Measurements from ENCODE around the gene MDC1. TPM values are rescaled to one million over a fixed set of nuclear protein-coding genes. Genes with fewer than 3 reads are reported as not detected.

MDC1 gene
- polyA plus RNA-seq, 1 donor (not counting 4 experiments of a cell fraction or from before 2014, with no cell fraction given): 6.9 TPM

- no peak for TF ChIP-seq EZH2 (IDR thresholded peaks at IDR 0.05; ENCODE audit: low read length)
- Histone ChIP-seq H3K27ac (ENCODE audit: control insufficient read depth, insufficient read depth, low read length) (peak overlapping the region; percentile 98), H3K27me3 (ENCODE audit: control insufficient read depth, extremely low read depth, insufficient read depth, low read length) (no peaks in the 10 kb centered on the region), H3K9ac (ENCODE audit: control insufficient read depth, extremely low read depth, insufficient read depth, low read length) (peak overlapping the region; percentile 84), H4K20me1 (ENCODE audit: control insufficient read depth, extremely low read depth, insufficient read depth, low read length) (peaks cover 2% of the 10 kb centered on the region), H3K4me3 (ENCODE audit: control insufficient read depth in 2 of 3, extremely low read depth in 1 of 3, insufficient read depth in 2 of 3, low read depth in 1 of 3, low read length in 3 of 3) (peak overlapping the region in 2 of 3 experiments; percentile 40 to 43), H3K9me3 (ENCODE audit: control insufficient read depth, low read depth, low read length) (no peaks in the 10 kb centered on the region), H3K4me1 (ENCODE audit: control insufficient read depth, extremely low read depth, insufficient read depth, low read length) (peaks cover 74% of the 10 kb centered on the region), H3K79me2 (ENCODE audit: control insufficient read depth, insufficient read depth, low read length) (peaks cover 2% of the 10 kb centered on the region), H3K9me1 (ENCODE audit: control insufficient read depth, extremely low read depth, insufficient read depth, low read length) (no peaks in the 10 kb centered on the region), H3K36me3 (ENCODE audit: control insufficient read depth in 2 of 2, extremely low read depth in 1 of 2, insufficient read depth in 2 of 2, low read length in 2 of 2) (no peaks in the 10 kb centered on the region), H2AFZ (ENCODE audit: control insufficient read depth, low read length) (no peak overlapping the region), H3K4me2 (ENCODE audit: control insufficient read depth, extremely low read depth, insufficient read depth, low read depth, low read length) (peak overlapping the region; percentile 79)
- dilution Hi-C loops (cut with MboI; ENCODE audit: extremely low pct_ligation_motif_present, low sequenced_read_pairs): no loop called here
- DNase-seq (ENCODE audit: low read depth, low spot score): peak; percentile 92
- peak; percentile 23 for FAIRE-seq
Measured at GRCh38 chr6:30748851-30749540, 31.9 kb upstream of the MDC1 start.

- Histone ChIP-seq H3K36me3 (ENCODE audit: control insufficient read depth in 2 of 2, extremely low read depth in 1 of 2, insufficient read depth in 2 of 2, low read length in 2 of 2) (peaks cover 5 to 9% of the 10 kb centered on the region in 2 experiments), H3K27ac (ENCODE audit: control insufficient read depth, insufficient read depth, low read length) (peak overlapping the region; percentile 98), H3K9me1 (ENCODE audit: control insufficient read depth, extremely low read depth, insufficient read depth, low read length) (no peaks in the 10 kb centered on the region), H4K20me1 (ENCODE audit: control insufficient read depth, extremely low read depth, insufficient read depth, low read length) (peaks cover 10% of the 10 kb centered on the region), H2AFZ (ENCODE audit: control insufficient read depth, low read length) (no peak overlapping the region), H3K4me1 (ENCODE audit: control insufficient read depth, extremely low read depth, insufficient read depth, low read length) (peaks cover 70% of the 10 kb centered on the region), H3K4me2 (ENCODE audit: control insufficient read depth, extremely low read depth, insufficient read depth, low read depth, low read length) (peak overlapping the region; percentile 79), H3K9ac (ENCODE audit: control insufficient read depth, extremely low read depth, insufficient read depth, low read length) (peak overlapping the region; percentile 84), H3K9me3 (ENCODE audit: control insufficient read depth, low read depth, low read length) (no peaks in the 10 kb centered on the region), H3K4me3 (ENCODE audit: control insufficient read depth in 2 of 3, extremely low read depth in 1 of 3, insufficient read depth in 2 of 3, low read depth in 1 of 3, low read length in 3 of 3) (peak overlapping the region in 2 of 3 experiments; percentile 40 to 43), H3K27me3 (ENCODE audit: control insufficient read depth, extremely low read depth, insufficient read depth, low read length) (no peaks in the 10 kb centered on the region), H3K79me2 (ENCODE audit: control insufficient read depth, insufficient read depth, low read length) (peaks cover 10% of the 10 kb centered on the region)
- no peak for DNase-seq (ENCODE audit: low read depth, low spot score)
- no peak for TF ChIP-seq CTCF (optimal IDR thresholded peaks at IDR 0.05 in 1 of 3, IDR thresholded peaks at IDR 0.05 in 1 of 3, conservative IDR thresholded peaks at IDR 0.05 in 1 of 3; ENCODE audit: extremely low read depth in 1 of 3, insufficient read depth in 2 of 3, low read length in 3 of 3)
- no peak for TF ChIP-seq EZH2 (IDR thresholded peaks at IDR 0.05; ENCODE audit: low read length)
- dilution Hi-C loops (cut with MboI; ENCODE audit: extremely low pct_ligation_motif_present, low sequenced_read_pairs): no loop called here
- FAIRE-seq: peak; percentile 49
Measured at GRCh38 chr6:30747902-30748769, 31.1 kb upstream of the MDC1 start.

All from keratinocyte (primary cell).